Fibroblast of lung (primary cell): ENCODE measurements around the gene PAPOLA. TPM values are rescaled to one million over a fixed set of nuclear protein-coding genes. Genes with fewer than 3 reads are reported as not detected.

Source experiments
- DNase-seq, 2 donors: peaks; one replicate each; pipeline versions ENCODE4 v3.0.0 to v3.0.0-alpha.2; 2010; ENCODE audit warnings: low read depth in 2 of 2
- H2AFZ ChIP-seq: 2 replicates; pipeline ENCODE4 v1.5.1; 2012; ENCODE audit warnings: low read length, control low read depth, inconsistent platforms
- H3K27ac ChIP-seq: 2 replicates; pipeline ENCODE4 v1.5.1; 2011; ENCODE audit warnings: low read length, control low read depth; ENCODE audit not compliant: insufficient read depth
- H3K27me3 ChIP-seq: 2 replicates; pipeline ENCODE4 v1.5.1; 2011; ENCODE audit warnings: mild to moderate bottlenecking, low read length; ENCODE audit not compliant: control insufficient read depth, insufficient read depth
- H3K36me3 ChIP-seq: 2 replicates; pipeline ENCODE4 v1.5.1; 2011; ENCODE audit warnings: low read length; ENCODE audit not compliant: control insufficient read depth, insufficient read depth
- H3K4me1 ChIP-seq: 2 replicates; pipeline ENCODE4 v1.5.1; 2011; ENCODE audit warnings: low read length; ENCODE audit not compliant: control insufficient read depth, insufficient read depth; ENCODE audit errors: extremely low read depth
- H3K4me2 ChIP-seq: 2 replicates; pipeline ENCODE4 v1.5.1; 2011; ENCODE audit warnings: low read length, control low read depth; ENCODE audit not compliant: insufficient read depth; ENCODE audit errors: extremely low read depth
- H3K4me3 ChIP-seq, 4 experiments: fragments of 200-600 bp in 1 of 4; sonication (generic) in 1 of 4; replicated peaks in 1 of 4; 2 replicates each; pipeline ENCODE4 v1.5.1; 2011 to 2016; ENCODE audit warnings: low read length in 4 of 4, low read depth in 3 of 4, mild to moderate bottlenecking in 3 of 4, control low read depth in 2 of 4, inconsistent platforms in 1 of 4, mixed read lengths in 1 of 4; ENCODE audit not compliant: insufficient read depth in 1 of 4; ENCODE audit errors: control extremely low read depth in 1 of 4
- H3K79me2 ChIP-seq: 2 replicates; pipeline ENCODE4 v1.5.1; 2012; ENCODE audit warnings: mild to moderate bottlenecking, low read length, inconsistent platforms; ENCODE audit not compliant: control insufficient read depth, insufficient read depth
- H3K9ac ChIP-seq: 2 replicates; pipeline ENCODE4 v1.5.1; 2011; ENCODE audit warnings: mild to moderate bottlenecking, low read length, control low read depth; ENCODE audit not compliant: insufficient read depth
- H3K9me3 ChIP-seq: 2 replicates; pipeline ENCODE4 v1.5.1; 2012; ENCODE audit warnings: low read depth, low read length; ENCODE audit not compliant: control insufficient read depth, insufficient read depth
- H4K20me1 ChIP-seq: 2 replicates; pipeline ENCODE4 v1.5.1; 2011; ENCODE audit warnings: low read length; ENCODE audit not compliant: control insufficient read depth, insufficient read depth; ENCODE audit errors: extremely low read depth
- CTCF ChIP-seq, 2 donors: IDR thresholded peaks in 1 of 2; conservative IDR thresholded peaks in 1 of 2; 1 replicate in 1 of 2; 2 replicates in 1 of 2; pipeline ENCODE4 v1.5.1; 2011 to 2012; ENCODE audit warnings: low read length in 2 of 2, control low read depth in 1 of 2, inconsistent platforms in 1 of 2, low read depth in 1 of 2, mild to moderate bottlenecking in 1 of 2
- EZH2 ChIP-seq: IDR thresholded peaks from 2 replicates; pipeline ENCODE4 v1.5.1; 2012; ENCODE audit warnings: low read length, control low read depth, mild to moderate bottlenecking; ENCODE audit errors: missing control alignments
- polyA plus RNA-seq, 2 donors: library from polyadenylated mRNA; depleted of rRNA in 1 of 2; stranded (reverse) in 1 of 2; unstranded in 1 of 2; fragments of >200 nt; gene quantifications; 2 replicates each; pipeline ENCODE4 v1.2.1, GENCODE V29; 2011 to 2012; ENCODE audit warnings: missing spikeins in 1 of 2
- total RNA-seq: library from RNA; depleted of rRNA; stranded (reverse); fragments of >200 nt; gene quantifications from 2 replicates; pipeline ENCODE4 v1.2.1, GENCODE V29; 2014

PAPOLA gene
- total and polyA plus RNA-seq, 2 donors (not counting 1 experiment from before 2014, with no cell fraction given) = 109 to 141 TPM

GRCh38 chr14:96484399-96484798 lies 17.8 kb upstream of the PAPOLA start:
- Histone ChIP-seq H2AFZ (no peak overlapping the region), H3K27me3 (no peaks in the 10 kb centered on the region), H4K20me1 (no peaks in the 10 kb centered on the region), H3K4me1 (no peaks in the 10 kb centered on the region), H3K9ac (no peak overlapping the region), H3K4me2 (no peak overlapping the region), H3K9me3 (no peaks in the 10 kb centered on the region), H3K79me2 (no peaks in the 10 kb centered on the region), H3K27ac (no peak overlapping the region), H3K4me3 (no peak overlapping the region), H3K36me3 (no peaks in the 10 kb centered on the region)
- no peak for TF ChIP-seq CTCF (conservative IDR thresholded peaks at IDR 0.05 in 1 of 2, IDR thresholded peaks at IDR 0.05 in 1 of 2; ENCODE audit: low read depth in 1 of 2, low read length in 2 of 2)
- no peak for TF ChIP-seq EZH2
- DNase-seq = peak in 1 of 2 donors; percentile 15

GRCh38 chr14:96486705-96487104 lies 15.5 kb upstream of the PAPOLA start:
- Histone ChIP-seq H3K27ac (no peak overlapping the region), H3K4me2 (no peak overlapping the region), H3K79me2 (no peaks in the 10 kb centered on the region), H3K36me3 (no peaks in the 10 kb centered on the region), H3K9me3 (no peaks in the 10 kb centered on the region), H3K4me1 (no peaks in the 10 kb centered on the region), H3K9ac (no peak overlapping the region), H3K4me3 (no peak overlapping the region), H2AFZ (no peak overlapping the region), H3K27me3 (no peaks in the 10 kb centered on the region), H4K20me1 (no peaks in the 10 kb centered on the region)
- DNase-seq = no peak
- no peak for TF ChIP-seq EZH2
- no peak for TF ChIP-seq CTCF (conservative IDR thresholded peaks at IDR 0.05 in 1 of 2, IDR thresholded peaks at IDR 0.05 in 1 of 2; ENCODE audit: low read depth in 1 of 2, low read length in 2 of 2)

GRCh38 chr14:96489327-96489726 lies 12.9 kb upstream of the PAPOLA start:
- Histone ChIP-seq H3K9me3 (no peaks in the 10 kb centered on the region), H3K36me3 (no peaks in the 10 kb centered on the region), H3K4me2 (no peak overlapping the region), H2AFZ (no peak overlapping the region), H4K20me1 (no peaks in the 10 kb centered on the region), H3K4me1 (no peaks in the 10 kb centered on the region), H3K27me3 (no peaks in the 10 kb centered on the region), H3K4me3 (no peak overlapping the region), H3K9ac (no peak overlapping the region), H3K27ac (no peak overlapping the region), H3K79me2 (no peaks in the 10 kb centered on the region)
- TF ChIP-seq CTCF (conservative IDR thresholded peaks at IDR 0.05 in 1 of 2, IDR thresholded peaks at IDR 0.05 in 1 of 2; ENCODE audit: low read depth in 1 of 2, low read length in 2 of 2) (no peak), EZH2 (no peak)
- DNase-seq = no peak
